Gastroesophageal sphincter (tissue), 4 donors: ENCODE results near the gene NCF2. TPM values are rescaled to one million over a fixed set of nuclear protein-coding genes. Genes with fewer than 3 reads are reported as not detected.

Experiments
- ATAC-seq: fragments of 150-250 bp; one replicate; pipeline ENCODE4 v1.9.1; 2016; ENCODE audit warnings: mild to moderate bottlenecking, moderate library complexity
- H3K27ac ChIP-seq, 4 donors: fragments of 200-600 bp; sonication (generic) in 3 of 4; 1 replicate in 3 of 4; 2 replicates in 1 of 4; pipeline ENCODE4 v1.5.1; 2016 to 2019
- H3K27me3 ChIP-seq: fragments of 200-600 bp; sonication (generic); one replicate; pipeline ENCODE4 v1.5.1; 2019
- H3K36me3 ChIP-seq, 2 donors: fragments of 200-600 bp; sonication (generic); one replicate each; pipeline ENCODE4 v1.5.1; 2019; ENCODE audit warnings: control low read depth in 1 of 2
- H3K4me1 ChIP-seq, 3 donors: fragments of 200-600 bp; sonication (generic); 1 replicate in 2 of 3; 2 replicates in 1 of 3; pipeline ENCODE4 v1.5.1; 2016 to 2019; ENCODE audit warnings: control low read depth in 2 of 3
- H3K4me3 ChIP-seq, 2 donors: fragments of 200-600 bp; sonication (generic); one replicate each; pipeline ENCODE4 v1.5.1; 2019; ENCODE audit warnings: mild to moderate bottlenecking in 1 of 2, moderate library complexity in 1 of 2
- H3K9me3 ChIP-seq, 3 donors: fragments of 200-600 bp; sonication (generic); one replicate each; pipeline ENCODE4 v1.5.1; 2017 to 2019; ENCODE audit warnings: control low read depth in 2 of 3
- CTCF ChIP-seq, 4 experiments: fragments of 200-600 bp in 2 of 4; fragments of 450-650 bp in 2 of 4; sonication (generic) in 1 of 4; IDR thresholded peaks; one replicate each; pipeline ENCODE4 v1.5.1; 2017 to 2019; ENCODE audit warnings: antibody characterized with exemption in 4 of 4, mild to moderate bottlenecking in 2 of 4, moderate library complexity in 2 of 4
- EP300 ChIP-seq: sonication (generic); formaldehyde crosslinking; IDR thresholded peaks from one replicate; pipeline ENCODE4 v1.6.1; 2017; ENCODE audit warnings: antibody characterized with exemption, mild to moderate bottlenecking
- POLR2A ChIP-seq, 2 donors: fragments of 450-650 bp; IDR thresholded peaks; one replicate each; pipeline ENCODE4 v1.6.1; 2017; ENCODE audit warnings: antibody characterized with exemption in 2 of 2, mild to moderate bottlenecking in 2 of 2, moderate library complexity in 1 of 2
- POLR2AphosphoS5 ChIP-seq: sonication (generic); formaldehyde crosslinking; IDR thresholded peaks from one replicate; pipeline ENCODE4 v1.6.1; 2017; ENCODE audit warnings: antibody characterized with exemption
- WGBS, 2 donors: methylation state at CpG; one replicate each; pipeline ENCODE4 v1.1.5; 2018; ENCODE audit warnings: low coverage in 1 of 2; 5-methylcytosine and 5-hydroxymethylcytosine counted together
- total RNA-seq, 4 donors: library from RNA; depleted of rRNA; stranded (reverse); fragments of >200 nt; gene quantifications; one replicate each; pipeline ENCODE4 v1.1.0, GENCODE V29; 2016

The NCF2 gene
- total RNA-seq, 4 donors from 2014 or later, result 3.7 to 22.0 (median 13.8) TPM

DNA sequence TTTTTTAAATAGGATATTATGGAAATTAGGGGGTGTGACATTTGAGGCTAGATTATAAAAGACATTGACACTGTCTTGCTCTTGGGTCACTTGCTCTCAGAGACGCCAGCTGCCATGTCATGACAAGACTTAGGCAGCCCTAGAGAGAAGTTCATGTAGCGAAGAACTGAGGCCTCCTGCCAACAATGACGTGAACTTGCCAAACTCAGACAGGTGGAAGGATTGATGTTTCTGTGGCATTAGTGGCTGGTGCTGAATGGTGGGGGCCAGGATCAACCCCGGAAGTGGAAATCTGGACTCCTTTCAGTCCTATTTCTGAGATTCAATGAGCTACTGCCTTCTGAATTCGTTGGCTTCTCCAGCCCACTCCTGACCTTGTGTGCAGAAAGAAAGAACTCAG is 14.7 kb downstream of the NCF2 start:
- no peaks in the 10 kb centered on the region for H3K4me1 ChIP-seq
- H3K36me3 ChIP-seq, result no peaks in the 10 kb centered on the region
- TF ChIP-seq POLR2AphosphoS5, result no peak
- TF ChIP-seq CTCF (IDR thresholded peaks at IDR 0.05), result no peak
- TF ChIP-seq EP300, result no peak
- TF ChIP-seq POLR2A (IDR thresholded peaks at IDR 0.05), result no peak
- H3K27ac ChIP-seq, result peak overlapping the region in 1 of 4 donors; percentile 8
- ATAC-seq, result no peak
- 68 to 92% methylated on average over 4 to 5 of the region's 5 CpGs for WGBS, 2 donors
- no peaks in the 10 kb centered on the region for H3K27me3 ChIP-seq
- no peaks in the 10 kb centered on the region for H3K9me3 ChIP-seq
- H3K4me3 ChIP-seq, result no peak overlapping the region

- Histone ChIP-seq H3K27ac (no peak overlapping the region), H3K9me3 (no peaks in the 10 kb centered on the region), H3K36me3 (no peaks in the 10 kb centered on the region), H3K4me3 (no peak overlapping the region), H3K27me3 (no peaks in the 10 kb centered on the region), H3K4me1 (peaks cover 0 to 1% (median 0%) of the 10 kb centered on the region in 3 donors)
- TF ChIP-seq EP300 (no peak), CTCF (IDR thresholded peaks at IDR 0.05) (no peak), POLR2AphosphoS5 (no peak), POLR2A (IDR thresholded peaks at IDR 0.05) (no peak)
- no CpG with 5 or more reads among the region's 1 CpG for WGBS, 2 donors
- no peak for ATAC-seq
Measured at GRCh38 chr1:183572721-183573120, 17.5 kb downstream of the NCF2 start.

GRCh38 chr1:183571678-183572268 is 18.5 kb downstream of the NCF2 start:
- no peak overlapping the region for H3K4me3 ChIP-seq
- 73 to 93% methylated on average over 4 of the region's 4 CpGs for WGBS, 2 donors
- H3K27ac ChIP-seq, result no peak overlapping the region
- no peaks in the 10 kb centered on the region for H3K27me3 ChIP-seq
- no peaks in the 10 kb centered on the region for H3K9me3 ChIP-seq
- no peak for TF ChIP-seq CTCF (IDR thresholded peaks at IDR 0.05)
- TF ChIP-seq POLR2AphosphoS5, result no peak
- TF ChIP-seq EP300, result no peak
- no peak for TF ChIP-seq POLR2A (IDR thresholded peaks at IDR 0.05)
- H3K4me1 ChIP-seq, result peaks cover 0 to 7% (median 0%) of the 10 kb centered on the region in 3 donors
- ATAC-seq, result no peak
- H3K36me3 ChIP-seq, result no peaks in the 10 kb centered on the region

DNA sequence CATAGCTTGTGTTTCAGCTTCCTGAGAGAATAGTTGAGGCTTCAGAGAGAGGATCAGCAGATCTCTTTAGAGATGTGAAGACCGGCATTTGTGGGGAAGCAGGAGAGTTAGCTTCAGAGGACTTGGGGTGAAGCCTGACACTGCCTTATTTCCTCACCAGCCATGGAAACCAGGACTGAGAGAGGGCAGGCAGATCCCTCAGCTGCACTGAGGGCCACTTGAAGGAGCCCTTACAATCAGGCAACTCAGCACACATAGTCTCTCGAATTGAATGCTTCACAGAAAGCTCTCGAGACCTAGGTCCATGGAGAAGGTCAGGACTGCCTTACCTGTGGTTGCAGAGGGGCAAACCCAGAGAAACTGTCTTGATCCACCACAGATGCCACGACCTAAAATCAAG is 19.8 kb downstream of the NCF2 start:
- no peak overlapping the region for H3K27ac ChIP-seq
- no peaks in the 10 kb centered on the region for H3K27me3 ChIP-seq
- H3K9me3 ChIP-seq, result no peaks in the 10 kb centered on the region
- no peak for TF ChIP-seq POLR2AphosphoS5
- TF ChIP-seq CTCF (IDR thresholded peaks at IDR 0.05), result no peak
- no peak for TF ChIP-seq POLR2A (IDR thresholded peaks at IDR 0.05)
- TF ChIP-seq EP300, result no peak
- H3K4me1 ChIP-seq, result peaks cover 0 to 7% (median 0%) of the 10 kb centered on the region in 3 donors
- WGBS, 2 donors, result 80 to 88% methylated on average over 1 to 3 of the region's 4 CpGs
- no peak overlapping the region for H3K4me3 ChIP-seq
- H3K36me3 ChIP-seq, result no peaks in the 10 kb centered on the region
- no peak for ATAC-seq

GRCh38 chr1:183569801-183570200 is 20.5 kb downstream of the NCF2 start:
- 90 to 95% methylated on average over 2 of the region's 3 CpGs for WGBS, 2 donors
- ATAC-seq, result no peak
- Histone ChIP-seq H3K27ac (no peak overlapping the region), H3K4me1 (peaks cover 0 to 7% (median 0%) of the 10 kb centered on the region in 3 donors), H3K36me3 (no peaks in the 10 kb centered on the region), H3K9me3 (no peaks in the 10 kb centered on the region), H3K4me3 (no peak overlapping the region), H3K27me3 (no peaks in the 10 kb centered on the region)
- TF ChIP-seq EP300, result no peak
- no peak for TF ChIP-seq POLR2A (IDR thresholded peaks at IDR 0.05)
- no peak for TF ChIP-seq CTCF (IDR thresholded peaks at IDR 0.05)
- TF ChIP-seq POLR2AphosphoS5, result no peak
